ENCODE measurements around the gene VRK2. TPM values are rescaled to one million over a fixed set of nuclear protein-coding genes. Genes with fewer than 3 reads are reported as not detected.

Gene VRK2
- polyA plus RNA-seq, 3 donors: 21.7 to 25.1 (median 22.7) TPM

Other genes with a start within 250 kb of the VRK2 start
- 10 to 100 TPM; 55.2 to 56.8 (median 55.4) TPM for gene FANCL, start 194.5 kb downstream of the VRK2 start, polyA plus RNA-seq (ENCODE audit: insufficient read length in 3 of 3)